ENCODE measurements around the gene ACSL1.

- TF ChIP-seq CTCF (IDR thresholded peaks at IDR 0.05) (no peak), EHF (CRISPR knock-in tag; IDR thresholded peaks at IDR 0.05) (no peak), CBX2 (IDR thresholded peaks at IDR 0.05; ENCODE audit: borderline replicate concordance, low read depth) (no peak), HOXB5 (CRISPR knock-in tag; IDR thresholded peaks at IDR 0.05) (no peak), CBX8 (IDR thresholded peaks at IDR 0.05) (no peak), POLR2A (IDR thresholded peaks at IDR 0.05; ENCODE audit: low read length) (no peak), TP53 (CRISPR knock-in tag; IDR thresholded peaks at IDR 0.05) (no peak), RCOR1 (IDR thresholded peaks at IDR 0.05; ENCODE audit: low read depth, low read length) (no peak), MAFK (IDR thresholded peaks at IDR 0.05; ENCODE audit: partially characterized antibody) (no peak), RAD21 (conservative IDR thresholded peaks at IDR 0.05 in 1 of 2, IDR thresholded peaks at IDR 0.05 in 1 of 2) (no peak), POLR2AphosphoS2 (conservative IDR thresholded peaks at IDR 0.05; ENCODE audit: low read length) (no peak), MAZ (IDR thresholded peaks at IDR 0.05; ENCODE audit: borderline replicate concordance, low read depth, low read length) (no peak)
- TF ChIP-seq, protein P1, sequence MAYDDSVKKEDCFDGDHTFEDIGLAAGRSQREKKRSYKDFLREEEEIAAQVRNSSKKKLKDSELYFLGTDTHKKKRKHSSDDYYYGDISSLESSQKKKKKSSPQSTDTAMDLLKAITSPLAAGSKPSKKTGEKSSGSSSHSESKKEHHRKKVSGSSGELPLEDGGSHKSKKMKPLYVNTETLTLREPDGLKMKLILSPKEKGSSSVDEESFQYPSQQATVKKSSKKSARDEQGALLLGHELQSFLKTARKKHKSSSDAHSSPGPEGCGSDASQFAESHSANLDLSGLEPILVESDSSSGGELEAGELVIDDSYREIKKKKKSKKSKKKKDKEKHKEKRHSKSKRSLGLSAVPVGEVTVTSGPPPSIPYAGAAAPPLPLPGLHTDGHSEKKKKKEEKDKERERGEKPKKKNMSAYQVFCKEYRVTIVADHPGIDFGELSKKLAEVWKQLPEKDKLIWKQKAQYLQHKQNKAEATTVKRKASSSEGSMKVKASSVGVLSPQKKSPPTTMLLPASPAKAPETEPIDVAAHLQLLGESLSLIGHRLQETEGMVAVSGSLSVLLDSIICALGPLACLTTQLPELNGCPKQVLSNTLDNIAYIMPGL (CRISPR knock-in tag; IDR thresholded peaks at IDR 0.05; ENCODE audit: borderline replicate concordance), result no peak
Measured at GRCh38 chr4:184792950-184793555, 32.7 kb downstream of the ACSL1 start.

Measured in A549 (cell line).